Mucosa of gallbladder (tissue), 1 donor: ENCODE results near the gene RAD9A. TPM values are rescaled to one million over a fixed set of nuclear protein-coding genes. Genes with fewer than 3 reads are reported as not detected.
A peak's percentile ranks its signal among the peaks of the same experiment; 100 is the strongest.

Source experiments
- DNase-seq: peaks from one replicate; pipeline ENCODE4 v3.0.0-alpha.2; 2020; ENCODE audit warnings: low spot score
- total RNA-seq: library from RNA; stranded (reverse); gene quantifications from one replicate; pipeline ENCODE4 v1.2.1, GENCODE V29; 2021
- donor health status: DM: no; HTN: no; CAD: no.

Gene RAD9A
- total RNA-seq, 1 donor from 2014 or later: 45.0 TPM

- no peak for DNase-seq
Measured at GRCh38 chr11:67408437-67409200, 16.8 kb downstream of the RAD9A start.

GRCh38 chr11:67409261-67409666 lies 17.5 kb downstream of the RAD9A start:
- no peak for DNase-seq

GRCh38 chr11:67409781-67410368 lies 18.1 kb downstream of the RAD9A start:
- DNase-seq: no peak

- DNase-seq: no peak
Measured at GRCh38 chr11:67410369-67410831, 18.6 kb downstream of the RAD9A start.

GRCh38 chr11:67410984-67411784 lies 19.4 kb downstream of the RAD9A start:
- DNase-seq: no peak

GRCh38 chr11:67411785-67412152 lies 20.0 kb downstream of the RAD9A start:
- no peak for DNase-seq

GRCh38 chr11:67412495-67413179 lies 20.9 kb downstream of the RAD9A start:
- DNase-seq: no peak

GRCh38 chr11:67413266-67413849 lies 21.6 kb downstream of the RAD9A start:
- DNase-seq: no peak

GRCh38 chr11:67415501-67416304 lies 23.9 kb downstream of the RAD9A start, which contains the start of gene CARNS1:
Gene CARNS1 (plus strand): TSS chr11:67415678. CDS start chr11:67416200, 522 bp downstream.
- DNase-seq: no peak

GRCh38 chr11:67416416-67417335 lies 24.9 kb downstream of the RAD9A start:
- peak; percentile 42 for DNase-seq

- DNase-seq: no peak
Measured at GRCh38 chr11:67417425-67417824, 25.6 kb downstream of the RAD9A start.

- no peak for DNase-seq
Measured at GRCh38 chr11:67418476-67419281, 26.9 kb downstream of the RAD9A start.

GRCh38 chr11:67419325-67420049 lies 27.7 kb downstream of the RAD9A start:
- DNase-seq: no peak

- DNase-seq: no peak
Measured at GRCh38 chr11:67420147-67420645, 28.4 kb downstream of the RAD9A start.

- DNase-seq: peak; percentile 97
Measured at GRCh38 chr11:67420646-67421429, 29.1 kb downstream of the RAD9A start.

- DNase-seq: no peak
Measured at GRCh38 chr11:67421430-67422031, 29.7 kb downstream of the RAD9A start.

- DNase-seq: no peak
Measured at GRCh38 chr11:67422891-67423290, 31.1 kb downstream of the RAD9A start.
